ENCODE results near the gene SEMA5B.

DNA sequence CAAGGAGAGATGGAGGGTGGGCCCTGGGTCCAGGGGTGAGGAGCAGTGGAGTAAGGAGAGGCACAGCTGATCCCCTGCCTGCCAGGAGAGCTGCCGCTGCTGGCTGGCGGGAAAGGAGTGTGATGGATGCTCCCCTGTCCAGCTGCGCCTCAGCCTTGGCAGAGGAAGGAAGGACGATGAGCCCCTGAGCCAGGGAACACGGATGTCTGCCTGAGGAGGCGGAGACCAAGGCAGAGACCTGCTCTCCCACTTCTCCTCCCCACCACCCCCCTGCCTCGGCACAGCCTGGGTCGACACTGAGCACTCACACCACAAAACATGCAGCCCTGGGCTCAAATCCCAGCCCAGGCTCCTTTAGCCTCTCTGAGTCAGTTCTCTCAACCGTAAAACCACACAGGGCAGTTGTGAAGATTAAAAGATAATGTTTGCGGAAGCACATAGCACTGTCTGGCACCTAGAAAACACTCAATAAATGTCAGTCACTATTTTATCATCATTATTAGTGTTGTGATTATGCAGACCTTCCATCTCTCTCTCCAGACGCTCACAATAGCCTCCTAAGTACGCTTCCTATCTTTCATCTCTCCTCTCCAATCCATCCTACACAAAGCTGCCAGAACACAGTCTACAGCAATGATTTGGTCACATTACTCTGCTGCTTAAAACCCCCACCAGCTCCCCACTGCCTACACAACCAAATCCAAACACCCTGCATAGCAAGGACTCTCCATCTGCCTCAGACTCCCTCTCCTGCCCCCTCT, 52.2 kb downstream of the SEMA5B start:
- TF ChIP-seq POLR2A (IDR thresholded peaks at IDR 0.05; ENCODE audit: low read length) (no peak), GATA1 (IDR thresholded peaks at IDR 0.05; ENCODE audit: low read depth, low read length) (no peak)

Data from erythroblast (primary cell).